GM11168 (cell line): ENCODE measurements around the gene CHFR.
"Not testable (repeated sequence)": the region's sequence is repeated elsewhere in the genome, so short reads cannot be mapped to it uniquely, and the experiment has no call there.

ENCODE experiments used
- in situ Hi-C: fragments of 300-500 bp; cut with MboI; formaldehyde crosslinking; loops from one replicate; pipeline ENCODE4 v1.12.0; 2022; ENCODE audit warnings: low sequenced_read_pairs; ENCODE audit not compliant: unreplicated experiment

Gene CHFR, protein sequence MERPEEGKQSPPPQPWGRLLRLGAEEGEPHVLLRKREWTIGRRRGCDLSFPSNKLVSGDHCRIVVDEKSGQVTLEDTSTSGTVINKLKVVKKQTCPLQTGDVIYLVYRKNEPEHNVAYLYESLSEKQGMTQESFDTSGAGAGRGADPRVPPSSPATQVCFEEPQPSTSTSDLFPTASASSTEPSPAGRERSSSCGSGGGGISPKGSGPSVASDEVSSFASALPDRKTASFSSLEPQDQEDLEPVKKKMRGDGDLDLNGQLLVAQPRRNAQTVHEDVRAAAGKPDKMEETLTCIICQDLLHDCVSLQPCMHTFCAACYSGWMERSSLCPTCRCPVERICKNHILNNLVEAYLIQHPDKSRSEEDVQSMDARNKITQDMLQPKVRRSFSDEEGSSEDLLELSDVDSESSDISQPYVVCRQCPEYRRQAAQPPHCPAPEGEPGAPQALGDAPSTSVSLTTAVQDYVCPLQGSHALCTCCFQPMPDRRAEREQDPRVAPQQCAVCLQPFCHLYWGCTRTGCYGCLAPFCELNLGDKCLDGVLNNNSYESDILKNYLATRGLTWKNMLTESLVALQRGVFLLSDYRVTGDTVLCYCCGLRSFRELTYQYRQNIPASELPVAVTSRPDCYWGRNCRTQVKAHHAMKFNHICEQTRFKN

DNA sequence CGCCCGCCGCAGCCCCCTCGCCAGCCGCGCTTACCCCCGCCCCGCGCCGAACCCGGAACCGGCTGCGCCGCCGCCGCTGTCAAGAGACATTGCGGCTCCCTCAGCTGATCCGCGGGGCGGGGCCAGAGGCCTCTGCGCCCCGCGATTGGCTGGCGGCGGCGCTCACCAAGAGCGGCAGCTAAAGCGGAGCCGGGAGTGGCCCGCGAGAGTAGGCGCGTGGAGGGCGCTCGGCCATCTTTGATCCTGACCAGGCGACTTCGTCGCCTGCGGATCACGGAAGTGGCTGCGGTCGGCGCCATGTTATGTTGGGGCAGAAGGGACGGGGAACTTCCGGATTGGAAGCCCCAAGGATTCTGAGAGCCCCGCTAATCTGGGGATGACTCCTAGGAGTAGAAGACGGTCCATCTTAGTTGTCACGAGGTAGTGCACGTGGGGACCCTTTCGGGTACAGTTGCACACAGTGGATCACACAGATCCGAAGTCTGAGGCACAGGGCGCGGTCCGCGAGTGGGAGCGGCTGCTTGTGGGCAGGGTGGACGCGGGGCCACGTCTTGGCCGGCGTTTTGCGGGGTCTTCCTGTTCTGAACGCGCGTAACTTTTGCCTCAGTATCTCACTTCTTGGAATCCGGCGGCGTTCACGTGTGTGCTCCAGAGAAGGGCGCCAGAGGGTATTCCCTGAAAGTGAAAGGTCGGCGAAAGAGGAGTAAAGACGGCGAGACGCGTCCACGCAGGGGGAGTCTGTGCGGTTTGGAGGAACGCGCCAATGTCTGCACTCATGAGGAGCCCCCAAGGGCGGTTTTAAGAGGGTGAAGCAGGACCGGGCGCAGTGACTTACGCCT is at the start of gene CHFR:
Gene CHFR, minus strand, starts transcription at position 93 of the 839 bp plus-strand sequence. CDS start 277 bp downstream, outside the sequence.
- in situ Hi-C loops: no loop called here

DNA sequence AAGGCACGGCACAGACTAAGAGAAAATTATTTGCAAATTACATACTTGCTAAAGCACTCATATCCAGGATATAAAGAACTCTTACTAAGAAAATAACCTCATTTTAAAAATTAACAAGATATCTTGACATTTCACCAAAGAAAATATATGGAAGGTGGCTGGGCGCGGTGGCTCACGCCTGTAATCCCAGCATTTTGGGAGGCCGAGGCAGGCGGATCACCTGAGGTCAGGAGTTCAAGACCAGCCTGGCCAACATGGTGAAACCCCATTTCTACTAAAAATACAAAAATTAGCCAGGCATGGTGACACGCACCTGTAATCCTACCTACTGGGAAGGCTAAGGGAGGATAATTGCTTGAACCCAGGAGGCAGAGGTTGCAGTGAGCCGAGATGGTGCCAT is 49.5 kb upstream of the CHFR start:
- in situ Hi-C loops: not testable (repeated sequence)

DNA sequence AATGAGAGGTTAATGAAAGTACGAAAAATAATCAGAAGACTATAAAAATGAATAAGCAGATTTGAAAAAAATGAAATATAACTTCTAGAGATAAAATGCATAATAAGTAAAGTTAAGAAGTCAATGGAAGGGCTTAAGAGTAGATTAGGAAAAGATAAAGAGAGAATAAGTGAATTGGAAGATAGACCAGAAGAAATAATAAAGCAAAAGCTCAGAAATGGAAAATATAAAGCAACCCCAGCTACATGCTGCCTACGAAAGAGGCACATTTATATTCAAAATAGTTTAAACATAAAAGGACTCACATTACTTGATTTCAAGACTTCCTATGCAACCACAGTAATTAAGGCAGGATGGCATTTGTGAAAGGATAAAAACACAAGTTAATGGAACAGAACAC is 48.8 kb upstream of the CHFR start:
- in situ Hi-C loops: no loop called here

DNA sequence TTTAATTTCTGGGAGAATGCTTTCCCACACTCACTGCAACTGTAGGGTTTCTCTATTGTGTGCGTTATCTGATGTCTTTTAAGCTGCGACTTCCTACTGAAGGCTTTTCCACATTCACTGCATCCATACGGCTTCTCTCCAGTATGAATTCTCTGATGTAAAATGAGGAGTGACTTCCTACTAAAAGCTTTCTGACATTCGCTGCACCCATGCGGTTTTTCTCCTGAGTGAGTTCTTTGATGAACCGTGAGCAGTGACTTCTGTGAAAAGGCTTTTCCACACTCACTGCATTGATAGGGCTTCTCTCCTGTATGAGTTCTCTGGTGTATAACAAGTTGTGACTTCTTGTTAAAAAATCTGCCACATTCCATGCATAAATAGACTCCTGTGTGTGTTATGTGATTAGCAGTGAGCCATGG is 39.0 kb upstream of the CHFR start:
- in situ Hi-C loops: no loop called here

DNA sequence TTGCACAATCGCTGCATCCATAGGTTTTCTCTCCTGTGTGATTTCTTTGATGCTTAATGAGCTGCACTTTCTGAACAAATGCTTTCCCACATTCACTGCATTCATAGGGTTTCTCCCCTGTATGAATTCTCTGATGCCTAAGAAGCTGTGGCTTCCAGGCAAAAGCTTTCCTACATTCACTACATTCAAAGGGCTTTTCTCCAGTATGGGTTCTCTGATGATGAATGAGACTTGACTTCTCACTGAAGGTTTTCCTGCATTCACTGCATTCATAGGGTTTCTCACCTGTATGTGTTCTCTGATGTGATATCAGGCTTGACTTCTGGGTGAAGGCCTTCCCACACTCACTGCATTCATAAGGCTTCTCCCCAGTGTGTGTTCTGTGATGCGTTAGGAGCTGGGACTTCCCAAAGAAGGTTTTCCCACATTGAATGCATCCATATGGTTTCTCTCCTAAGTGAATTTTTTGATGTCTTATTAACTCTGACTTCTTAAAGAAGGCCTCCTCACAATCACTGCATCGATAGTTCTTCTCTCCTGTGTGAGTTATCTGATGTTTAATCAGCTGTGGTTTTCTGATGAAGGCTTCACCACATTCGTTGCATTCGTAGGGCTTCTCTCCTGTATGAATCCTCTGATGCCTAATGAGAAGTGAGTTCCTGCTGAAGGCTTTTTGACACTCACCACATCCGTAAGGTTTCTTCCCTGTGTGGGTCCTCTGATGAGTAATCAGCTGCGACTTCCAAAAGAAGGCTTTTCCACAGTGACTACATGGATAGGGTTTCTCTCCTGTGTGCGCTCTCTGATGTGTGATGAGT is 38.4 kb upstream of the CHFR start:
- in situ Hi-C loops: no loop called here

DNA sequence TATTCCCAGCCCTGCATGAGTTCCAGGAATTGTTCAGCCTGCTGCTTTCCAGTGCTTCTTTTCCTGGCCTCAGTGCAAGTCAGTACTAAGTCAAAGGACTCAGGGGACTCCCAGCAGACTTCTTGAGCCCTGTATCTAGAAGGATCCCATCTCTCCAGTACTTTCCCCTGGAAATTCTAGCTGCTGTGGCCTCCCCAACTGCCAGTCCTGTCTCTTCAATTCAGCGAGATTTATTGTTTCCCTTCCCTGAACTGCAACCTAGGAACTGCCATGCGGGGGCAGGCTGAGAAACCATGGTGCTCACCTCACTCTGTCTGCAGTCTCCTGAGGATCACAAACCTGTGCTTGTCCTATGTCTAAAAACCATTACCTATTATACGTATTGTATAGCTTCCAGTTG is 37.0 kb upstream of the CHFR start:
- in situ Hi-C loops: no loop called here

DNA sequence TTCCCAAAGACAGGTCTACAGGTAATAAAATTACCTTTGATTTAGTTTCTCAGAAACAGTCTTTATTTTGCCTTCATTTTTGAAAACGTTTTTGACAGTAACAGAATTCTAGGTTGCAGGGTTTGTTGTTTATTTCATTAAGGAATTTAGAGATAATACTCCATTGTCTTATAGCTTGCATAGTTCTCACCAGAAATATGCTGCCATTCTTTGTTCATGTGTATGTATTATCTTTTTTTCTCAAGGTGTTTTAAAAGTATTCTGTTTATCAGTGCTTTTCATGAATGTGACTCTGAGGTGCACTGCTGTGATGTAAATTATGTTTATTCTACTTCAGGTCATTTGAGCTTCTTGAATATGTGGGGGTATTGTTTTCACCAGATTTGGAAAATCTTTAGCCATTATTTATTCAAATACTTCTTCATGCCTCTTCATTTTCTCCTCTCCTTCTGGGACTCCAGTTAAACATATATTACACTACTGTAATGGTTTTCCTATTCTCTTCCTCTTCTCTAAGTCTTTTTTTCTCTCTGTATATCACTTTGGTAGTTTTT is 36.0 kb upstream of the CHFR start:
- in situ Hi-C loops: no loop called here

DNA sequence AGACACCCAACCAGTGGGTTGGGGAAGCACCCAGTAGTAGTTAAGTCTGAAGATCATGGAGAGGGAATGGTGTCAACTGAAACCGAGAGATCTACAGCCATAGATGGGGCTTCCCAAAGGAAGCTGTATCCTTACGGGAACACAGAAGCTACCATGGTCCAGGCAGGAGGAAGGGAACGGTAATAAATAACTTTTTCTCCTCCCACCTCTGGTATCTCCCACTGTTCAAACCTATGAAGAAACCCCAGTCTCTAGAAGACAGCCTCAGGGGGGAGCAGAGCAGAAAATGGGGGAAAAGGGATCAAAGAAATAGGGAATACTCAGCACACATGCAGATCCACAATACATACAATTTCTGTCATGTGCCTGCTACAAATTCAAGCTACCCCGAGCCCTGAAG is 35.3 kb upstream of the CHFR start:
- in situ Hi-C loops: no loop called here

DNA sequence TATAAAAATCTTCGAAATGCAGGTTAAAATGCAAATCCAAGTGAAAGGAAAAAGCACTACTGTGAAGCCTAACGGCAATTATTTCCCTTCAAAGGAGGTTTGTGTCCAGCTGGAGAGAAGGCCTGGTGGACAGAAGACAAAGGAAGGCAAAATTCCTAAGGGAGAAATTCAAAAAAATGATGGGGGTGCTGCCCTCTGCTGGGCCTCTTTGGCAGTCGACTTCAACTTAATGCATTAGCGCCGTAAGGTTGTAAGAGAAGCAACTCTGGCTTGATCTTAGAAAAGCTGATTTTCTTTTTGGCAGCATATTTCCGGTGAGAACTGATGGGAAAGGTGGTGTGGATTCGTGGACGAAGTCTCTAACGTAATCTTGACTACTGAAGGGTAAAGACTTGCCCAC is 34.3 kb upstream of the CHFR start:
- in situ Hi-C loops: no loop called here

DNA sequence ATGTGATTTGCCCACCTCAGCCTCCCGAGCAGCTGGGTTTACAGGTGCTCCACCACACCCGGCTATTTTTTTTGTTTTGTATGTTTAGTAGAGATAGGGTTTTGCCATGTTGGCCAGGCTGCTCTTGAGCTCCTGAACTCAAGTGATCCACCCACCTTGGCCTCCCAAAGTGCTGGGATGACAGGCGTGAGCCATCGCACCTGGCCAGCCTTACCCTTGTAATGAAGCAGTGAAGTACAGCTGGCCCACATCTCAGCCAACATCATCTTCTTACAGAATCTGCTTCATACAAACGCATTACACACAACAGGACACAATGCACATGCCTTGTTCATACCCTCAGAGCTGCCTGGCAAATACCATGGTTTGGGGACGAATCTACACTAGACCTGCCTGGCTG is 31.3 kb upstream of the CHFR start:
- in situ Hi-C loops: no loop called here

DNA sequence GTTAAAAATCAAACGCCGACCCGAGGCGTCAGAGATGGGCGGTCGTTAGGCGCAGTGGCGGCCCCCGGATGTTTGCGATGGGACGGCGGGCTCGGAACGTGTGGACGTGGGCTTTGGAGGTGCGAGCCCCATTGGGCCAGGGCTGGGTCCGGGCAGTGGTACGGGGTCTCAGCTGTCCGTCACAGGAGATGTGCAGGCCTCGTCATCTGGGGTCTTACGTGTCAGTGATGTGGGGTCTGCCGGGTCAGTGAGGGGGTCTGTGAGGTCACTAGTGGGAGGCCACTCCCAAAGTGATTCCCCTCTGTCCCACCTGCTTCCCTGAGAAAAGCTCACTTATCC is 21.6 kb upstream of the CHFR start:
- in situ Hi-C loops: no loop called here

DNA sequence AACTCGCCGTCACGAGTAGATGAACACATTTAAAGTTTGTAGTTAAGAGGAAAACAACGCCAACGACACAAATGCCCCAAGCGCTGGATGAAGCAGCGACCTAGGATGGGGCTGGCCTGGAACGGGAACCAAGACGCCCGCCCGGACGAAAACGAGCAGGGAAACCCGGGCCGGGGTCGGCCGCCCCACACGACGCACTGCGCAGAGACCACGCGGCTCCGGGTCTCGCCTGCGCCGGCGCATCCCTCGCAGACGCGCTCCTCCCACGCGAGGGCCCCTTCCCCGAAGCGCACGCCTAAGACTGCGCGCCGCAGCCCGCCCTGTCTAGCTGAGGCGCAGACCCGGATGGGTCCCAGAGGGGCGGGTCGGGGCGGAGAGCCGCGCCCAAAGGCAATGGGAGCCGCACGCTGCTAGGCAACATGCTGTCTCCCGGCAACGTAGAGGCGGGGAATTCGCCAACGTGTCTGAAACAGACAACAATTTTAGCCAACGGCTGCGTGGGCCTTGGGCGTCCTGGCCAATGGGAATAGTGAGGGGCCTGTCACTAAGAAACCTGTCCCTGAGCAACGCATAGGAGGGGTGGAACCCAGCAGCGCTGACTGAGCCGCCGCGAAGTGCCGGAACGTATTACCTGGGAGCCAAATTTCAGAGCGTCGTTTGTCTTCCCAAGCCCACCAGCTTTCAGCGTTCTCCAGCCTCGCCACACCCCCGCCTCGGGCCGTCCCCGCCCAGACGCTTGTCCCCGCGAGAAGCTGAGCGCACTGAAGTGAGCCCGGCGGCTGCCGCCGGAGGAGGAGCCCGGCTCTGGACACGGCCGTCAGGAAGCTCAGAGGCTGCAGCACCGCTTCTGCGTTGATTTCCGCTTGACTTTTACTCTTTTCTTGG is 21.0 kb upstream of the CHFR start:
- in situ Hi-C loops: no loop called here

DNA sequence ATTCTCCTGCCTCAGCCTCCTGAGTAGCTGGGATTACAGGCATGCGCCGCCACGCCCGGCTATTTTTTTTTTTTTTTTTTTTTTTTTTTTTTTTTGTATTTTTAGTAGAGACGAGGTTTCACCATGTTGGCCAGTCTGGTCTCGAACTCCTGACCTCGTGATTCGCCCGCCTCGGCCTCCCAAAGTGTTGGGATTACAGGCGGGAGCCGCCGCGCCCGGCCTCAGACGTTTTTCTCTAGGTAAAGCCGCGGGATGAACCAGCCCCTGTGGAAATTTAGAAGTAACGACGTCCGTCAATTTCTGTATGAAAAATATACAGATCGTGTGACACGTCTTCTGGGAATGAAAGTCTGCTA is 20.4 kb upstream of the CHFR start:
- in situ Hi-C loops: not testable (repeated sequence)

DNA sequence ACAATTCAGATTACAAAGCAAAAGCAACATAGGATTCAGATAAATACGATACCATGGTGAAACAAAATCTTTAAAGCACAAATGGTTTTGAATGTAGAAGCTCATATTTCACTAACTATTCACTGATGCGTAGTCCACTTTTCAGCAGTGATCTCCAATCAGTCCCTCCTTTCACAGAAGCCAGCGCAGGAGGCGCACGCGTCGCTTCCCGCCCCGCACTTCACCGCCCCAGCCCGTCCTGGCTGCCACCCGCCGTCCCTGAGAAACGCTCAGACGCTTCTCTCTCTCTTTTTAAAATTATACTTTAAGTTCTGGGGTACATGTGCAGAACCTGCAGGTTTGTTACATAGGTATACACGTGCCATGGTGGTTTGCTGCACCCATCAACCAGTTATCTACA is 19.8 kb upstream of the CHFR start:
- in situ Hi-C loops: no loop called here

DNA sequence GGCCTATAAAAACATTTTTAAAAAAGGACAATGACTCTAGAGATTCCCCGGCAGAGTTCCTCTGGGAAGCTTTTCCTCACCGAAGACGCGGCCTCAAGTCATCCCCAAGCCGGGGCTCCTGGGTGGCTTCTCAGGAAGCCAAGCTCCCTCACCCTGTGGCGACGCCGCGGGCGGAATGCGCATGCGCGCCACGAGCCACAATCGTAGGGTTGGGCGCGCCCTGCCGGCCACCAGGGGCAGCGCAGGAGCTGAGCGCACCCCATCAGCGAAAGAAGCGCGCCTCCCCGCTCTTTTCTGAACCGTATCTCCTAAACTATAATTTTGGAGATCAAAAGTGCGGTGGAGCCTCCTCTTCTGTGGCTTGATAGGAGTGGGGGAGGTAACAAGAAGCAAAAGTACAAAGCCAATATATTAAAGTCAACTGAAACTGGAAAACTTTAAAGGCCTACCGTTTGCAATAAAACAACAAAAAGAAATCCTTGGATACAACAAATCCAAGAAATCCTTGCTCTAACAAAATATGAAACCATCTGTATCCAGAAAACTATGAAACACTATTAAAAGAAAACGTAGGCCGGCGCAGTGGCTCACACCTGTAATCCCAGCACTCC is 17.4 kb upstream of the CHFR start:
- in situ Hi-C loops: no loop called here

DNA sequence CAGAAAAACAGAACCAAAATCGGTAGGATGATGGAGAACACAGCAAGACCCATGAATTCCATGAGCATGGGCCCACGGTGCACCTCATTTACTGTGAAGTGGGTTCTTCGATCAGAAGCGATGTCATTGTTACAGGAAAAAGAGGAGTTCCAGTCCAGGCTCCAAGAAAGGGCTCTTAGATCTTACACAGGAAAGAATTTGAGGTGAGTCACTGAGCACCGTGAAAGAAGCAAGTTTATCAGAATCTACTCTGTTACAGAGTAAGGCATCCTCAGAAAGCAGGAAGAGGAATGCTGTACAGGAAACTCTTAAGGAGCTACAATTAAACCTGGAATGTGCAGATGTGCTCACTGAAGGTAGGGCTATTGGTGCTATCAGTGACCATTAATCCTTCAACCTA is 11.6 kb upstream of the CHFR start:
- in situ Hi-C loops: no loop called here

DNA sequence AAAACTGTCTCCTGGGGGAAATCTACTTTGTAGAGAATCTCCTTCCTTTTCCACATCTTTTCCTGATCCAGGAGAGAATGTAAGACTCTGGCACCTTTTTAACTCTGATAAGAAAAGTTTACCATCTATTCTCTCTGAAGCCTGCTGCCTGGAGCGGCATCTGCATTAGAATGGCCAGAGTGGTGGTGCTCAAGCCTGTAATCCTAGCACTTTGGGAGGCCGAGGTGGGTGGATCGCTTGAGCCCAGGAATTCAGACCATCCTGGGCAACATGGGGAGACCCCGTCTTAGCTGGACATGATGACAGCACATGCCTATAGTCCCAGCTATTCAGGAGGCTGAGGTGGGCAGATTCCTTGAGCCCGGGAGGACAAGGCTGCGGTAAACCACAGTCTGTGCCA is 1.4 kb upstream of the CHFR start:
- in situ Hi-C loops: no loop called here

DNA sequence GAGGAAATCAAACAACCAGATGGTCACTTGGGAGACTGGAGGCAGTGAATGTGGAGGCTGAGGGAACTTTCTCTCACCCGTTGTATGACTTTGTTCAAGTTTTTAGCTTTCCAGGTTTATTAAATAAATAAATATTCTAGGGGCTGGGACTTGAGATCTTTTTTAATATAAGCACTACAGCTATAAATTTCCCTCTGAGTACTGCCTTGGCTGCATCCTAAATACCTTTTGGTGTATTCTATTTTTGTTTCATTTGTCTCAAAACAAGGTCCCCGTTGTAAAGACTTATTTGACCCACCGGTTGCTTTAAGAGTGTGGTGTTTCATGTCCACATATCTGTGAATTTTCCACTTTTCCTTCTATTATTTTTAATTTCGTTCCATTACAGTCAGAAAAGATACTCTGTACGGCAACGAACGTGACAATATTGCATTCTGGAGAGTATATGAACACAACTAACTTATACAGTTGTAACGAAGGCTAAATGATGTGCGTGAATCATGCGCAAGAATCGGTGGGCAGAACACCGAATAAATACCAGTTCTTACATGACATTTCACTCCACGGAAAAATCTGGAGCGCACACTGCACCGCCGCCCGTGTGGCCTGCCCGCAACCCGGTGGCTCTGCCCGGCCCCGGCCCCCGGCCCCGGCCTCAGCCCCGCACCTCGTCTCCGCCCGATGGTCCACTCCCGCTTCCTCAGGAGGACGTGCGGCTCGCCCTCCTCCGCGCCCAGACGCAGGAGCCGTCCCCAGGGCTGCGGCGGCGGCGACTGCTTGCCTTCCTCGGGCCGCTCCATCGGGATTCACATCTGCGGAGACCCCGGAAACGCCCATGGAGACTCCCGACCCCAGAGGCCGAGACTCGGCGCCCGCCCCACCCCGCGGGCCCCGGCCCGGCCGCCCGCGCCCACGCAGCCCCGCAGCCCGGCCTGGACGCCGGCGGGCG is 602 bp downstream of the CHFR start:
- in situ Hi-C loops: no loop called here
